PC-9 (cell line): ENCODE measurements around the gene TBC1D10B. TPM values are rescaled to one million over a fixed set of nuclear protein-coding genes. Genes with fewer than 3 reads are reported as not detected.

Experiments
- BruUV-seq: library from RNA; stranded (reverse); fragments of 400-500 nt; replicated peaks from 2 replicates; lab custom pipeline; 2021; lab: Mats Ljungman, UMichigan
- CTCF ChIA-PET: fragments of 300-600 bp; sonication (Branson Sonifier 250); formaldehyde crosslinking; loops from one replicate; lab custom pipeline; 2022; ENCODE audit warnings: antibody characterized with exemption; lab: Charles Lee
- POLR2A ChIA-PET: fragments of 300-600 bp; sonication (Branson Sonifier 250); formaldehyde crosslinking; loops from one replicate; lab custom pipeline; 2022; ENCODE audit warnings: antibody characterized with exemption; ENCODE audit not compliant: unreplicated experiment; lab: Charles Lee
- DNase-seq, 2 experiments: peaks; one replicate each; pipeline versions ENCODE4 v3.0.0 to v3.0.0-alpha.2; 2015 to 2022; ENCODE audit warnings: mixed read lengths in 1 of 2
- H2AFZ ChIP-seq: fragments of 200-600 bp; sonication (generic); 2 replicates; pipeline ENCODE4 v1.8.1; 2017; ENCODE audit warnings: antibody characterized with exemption
- H3F3A ChIP-seq: fragments of 200-600 bp; sonication (generic); 2 replicates; pipeline ENCODE4 v1.8.1; 2017; ENCODE audit warnings: antibody characterized with exemption, mild to moderate bottlenecking, low read depth; ENCODE audit not compliant: insufficient read depth
- H3K27ac ChIP-seq: fragments of 200-600 bp; sonication (generic); 2 replicates; pipeline ENCODE4 v1.6.1; 2016; ENCODE audit warnings: mixed run types
- H3K27me3 ChIP-seq: fragments of 200-600 bp; sonication (generic); 2 replicates; pipeline ENCODE4 v1.6.1; 2016; ENCODE audit warnings: low read depth, mixed run types; ENCODE audit not compliant: insufficient read depth
- H3K36me3 ChIP-seq: fragments of 200-600 bp; sonication (generic); 2 replicates; pipeline ENCODE4 v1.6.1; 2016; ENCODE audit warnings: low read depth, mixed run types
- H3K4me1 ChIP-seq: fragments of 200-600 bp; sonication (generic); replicated peaks from 2 replicates; pipeline ENCODE4 v1.6.1; 2016; ENCODE audit warnings: mixed run types; ENCODE audit not compliant: insufficient read depth
- H3K4me2 ChIP-seq: fragments of 200-600 bp; sonication (generic); 2 replicates; pipeline ENCODE4 v1.6.1; 2017; ENCODE audit warnings: mixed run types
- H3K4me3 ChIP-seq: fragments of 200-600 bp; sonication (generic); 2 replicates; pipeline ENCODE4 v1.6.1; 2016; ENCODE audit warnings: mixed run types
- H3K79me2 ChIP-seq: fragments of 200-600 bp; sonication (generic); 2 replicates; pipeline ENCODE4 v1.6.1; 2017; ENCODE audit warnings: low read depth, mixed run types
- H3K9me2 ChIP-seq: fragments of 200-600 bp; sonication (generic); 2 replicates; pipeline ENCODE4 v1.8.1; 2017; ENCODE audit warnings: mild to moderate bottlenecking; ENCODE audit not compliant: insufficient read depth
- H3K9me3 ChIP-seq: fragments of 200-600 bp; sonication (generic); 2 replicates; pipeline ENCODE4 v1.8.1; 2016; ENCODE audit warnings: low read depth; ENCODE audit not compliant: insufficient read depth
- H4K20me1 ChIP-seq: fragments of 200-600 bp; sonication (generic); 2 replicates; pipeline ENCODE4 v1.8.1; 2017; ENCODE audit not compliant: insufficient read depth
- EZH2 ChIP-seq: fragments of 200-600 bp; sonication (generic); IDR thresholded peaks from 2 replicates; pipeline ENCODE4 v1.8.0; 2017; ENCODE audit warnings: antibody characterized with exemption, low read depth
- intact Hi-C: fragments of 100-400 bp; cut with micrococcal nuclease; formaldehyde crosslinking; loops from one replicate; pipeline ENCODE4 v1.10.0; 2022; ENCODE audit not compliant: unreplicated experiment
- total RNA-seq: library from RNA; stranded (reverse); gene quantifications from 2 replicates; pipeline ENCODE4 v1.2.3, GENCODE V29; 2021
- TF ChIP-seq, protein P1 (sequence below): fragments of 200-600 bp; sonication (generic); conservative IDR thresholded peaks from 2 replicates; pipeline ENCODE4 v1.6.1; 2017; ENCODE audit warnings: mixed run types, antibody characterized with exemption, mild to moderate bottlenecking, moderate library complexity

Gene TBC1D10B
- total RNA-seq, 1 experiment from 2014 or later, result 85.0 TPM

DNA sequence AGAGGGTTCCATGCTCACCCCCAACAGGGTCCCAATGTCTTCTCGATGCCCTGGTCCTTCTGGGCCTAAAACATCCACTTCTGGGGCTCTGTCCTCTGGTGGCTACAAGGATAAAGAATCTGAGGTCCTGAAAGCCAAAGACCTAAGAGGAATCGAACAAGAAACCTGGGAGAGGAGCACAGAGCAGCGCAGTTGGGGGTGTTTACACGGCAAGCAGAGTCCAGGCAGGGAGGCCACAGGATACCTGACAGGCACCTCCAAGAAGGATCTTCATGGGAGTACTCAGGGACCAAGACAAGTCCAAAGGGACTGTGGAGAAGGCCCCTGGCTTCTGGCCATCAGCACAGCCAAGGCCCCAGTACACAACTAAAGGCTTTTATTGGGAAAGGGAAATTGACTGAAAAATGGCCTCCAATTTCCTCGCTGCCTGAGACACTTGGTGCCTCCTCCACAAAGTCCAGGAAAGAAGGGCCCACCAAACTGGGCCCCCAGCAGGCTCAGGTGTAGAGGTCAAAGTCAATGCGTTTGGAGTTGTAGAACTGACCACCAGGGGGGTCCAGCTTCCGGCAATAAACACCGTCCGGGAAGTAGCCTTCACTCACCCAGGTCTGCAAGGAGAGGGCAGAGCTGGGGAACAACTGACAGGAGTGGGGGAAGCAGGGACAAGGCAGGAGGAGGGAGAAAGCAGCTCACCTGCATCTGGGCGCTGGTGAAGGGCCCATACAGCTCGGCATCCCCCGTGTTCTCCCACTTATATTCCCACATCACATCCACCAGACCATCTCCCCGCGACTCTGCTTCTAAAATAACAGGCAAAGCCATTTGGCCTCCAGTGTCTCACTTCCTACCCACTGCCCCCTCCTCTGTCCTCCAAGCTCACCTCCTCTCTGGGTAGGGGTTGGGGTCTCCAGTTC lies 17.5 kb downstream of the TBC1D10B start:
- H3K4me2 ChIP-seq, result no peak overlapping the region
- BruUV-seq, result no TSS peak

DNA sequence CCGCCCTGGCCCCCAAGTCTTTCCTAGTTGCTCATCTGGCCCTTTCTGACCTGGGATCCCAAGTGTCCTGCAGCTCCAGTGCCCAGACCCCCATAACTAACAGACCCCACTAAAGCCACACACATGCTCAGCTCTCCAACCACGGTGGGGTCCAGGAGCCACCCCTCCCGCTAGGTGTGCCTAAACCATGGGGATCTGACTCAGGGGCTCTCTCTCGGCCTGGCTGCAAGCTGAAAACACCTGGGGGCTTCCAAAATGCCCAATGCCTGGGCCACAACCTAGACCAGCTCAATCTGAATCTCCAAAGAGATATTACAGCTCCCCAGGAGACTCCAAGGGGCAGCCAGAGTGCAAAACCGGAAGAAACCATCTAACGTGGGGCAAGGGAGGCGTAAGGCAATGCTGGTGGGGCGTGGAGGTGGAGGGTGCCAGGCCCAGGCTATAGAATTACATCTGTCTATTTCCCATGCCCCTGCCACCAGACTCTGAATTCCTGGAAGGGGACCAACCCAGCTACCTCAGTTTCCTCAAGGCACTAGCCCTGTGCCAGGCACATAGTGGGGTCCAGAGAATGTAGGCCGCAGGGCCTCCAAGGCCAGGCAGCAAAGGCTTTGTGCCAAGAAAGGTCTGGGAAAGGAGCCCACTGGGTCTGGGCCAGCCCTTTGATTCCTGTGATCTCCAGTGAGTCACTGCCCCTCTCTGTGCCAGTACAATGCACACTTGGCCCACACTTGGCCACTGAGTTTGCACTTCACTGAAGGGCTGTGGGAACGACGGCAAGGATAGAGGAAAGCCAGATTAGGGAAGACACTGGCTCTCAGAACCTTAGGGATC lies 18.5 kb downstream of the TBC1D10B start:
- DNase-seq, result no peak
- ChIA-PET POLR2A (interaction anchor here (0.6 kb wide), 1 partner anchor 259 kb away, joined by 15 read pairs; no protein-coding TSS in a partner anchor), CTCF (no interaction called here)
- H3K36me3 ChIP-seq, result peaks cover 13% of the 10 kb centered on the region; the same call in 1 of the 2 replicates
- intact Hi-C loops, result no loop called here
- H4K20me1 ChIP-seq, result peaks cover 6% of the 10 kb centered on the region
- H3K4me2 ChIP-seq, result no peak overlapping the region
- peaks cover 22% of the 10 kb centered on the region for H3K79me2 ChIP-seq
- H3K4me3 ChIP-seq, result no peak overlapping the region
- peaks cover 43% of the 10 kb centered on the region for H3F3A ChIP-seq
- no peak overlapping the region for H2AFZ ChIP-seq
- H3K27ac ChIP-seq, result no peak overlapping the region
- H3K9me2 ChIP-seq, result no peaks in the 10 kb centered on the region
- BruUV-seq, result no TSS peak
- TF ChIP-seq EZH2, result no peak
- TF ChIP-seq, protein P1, sequence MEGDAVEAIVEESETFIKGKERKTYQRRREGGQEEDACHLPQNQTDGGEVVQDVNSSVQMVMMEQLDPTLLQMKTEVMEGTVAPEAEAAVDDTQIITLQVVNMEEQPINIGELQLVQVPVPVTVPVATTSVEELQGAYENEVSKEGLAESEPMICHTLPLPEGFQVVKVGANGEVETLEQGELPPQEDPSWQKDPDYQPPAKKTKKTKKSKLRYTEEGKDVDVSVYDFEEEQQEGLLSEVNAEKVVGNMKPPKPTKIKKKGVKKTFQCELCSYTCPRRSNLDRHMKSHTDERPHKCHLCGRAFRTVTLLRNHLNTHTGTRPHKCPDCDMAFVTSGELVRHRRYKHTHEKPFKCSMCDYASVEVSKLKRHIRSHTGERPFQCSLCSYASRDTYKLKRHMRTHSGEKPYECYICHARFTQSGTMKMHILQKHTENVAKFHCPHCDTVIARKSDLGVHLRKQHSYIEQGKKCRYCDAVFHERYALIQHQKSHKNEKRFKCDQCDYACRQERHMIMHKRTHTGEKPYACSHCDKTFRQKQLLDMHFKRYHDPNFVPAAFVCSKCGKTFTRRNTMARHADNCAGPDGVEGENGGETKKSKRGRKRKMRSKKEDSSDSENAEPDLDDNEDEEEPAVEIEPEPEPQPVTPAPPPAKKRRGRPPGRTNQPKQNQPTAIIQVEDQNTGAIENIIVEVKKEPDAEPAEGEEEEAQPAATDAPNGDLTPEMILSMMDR, result no peak
- no peaks in the 10 kb centered on the region for H3K27me3 ChIP-seq
- no peaks in the 10 kb centered on the region for H3K9me3 ChIP-seq
- peaks cover 15% of the 10 kb centered on the region for H3K4me1 ChIP-seq

More for the DNA sequence above, 17.5 kb downstream of the TBC1D10B start:
- POLR2A ChIA-PET, result interaction anchor here (0.6 kb wide), 1 partner anchor 258 kb away, joined by 15 read pairs; no protein-coding TSS in a partner anchor
- H4K20me1 ChIP-seq, result peaks cover 6% of the 10 kb centered on the region
- H3K27me3 ChIP-seq, result no peaks in the 10 kb centered on the region
- H3F3A ChIP-seq, result peaks cover 49% of the 10 kb centered on the region
- H3K79me2 ChIP-seq, result peaks cover 22% of the 10 kb centered on the region
- no peak overlapping the region for H3K4me3 ChIP-seq
- peaks cover 13% of the 10 kb centered on the region; the same call in 1 of the 2 replicates for H3K36me3 ChIP-seq
- no peak overlapping the region for H2AFZ ChIP-seq
- no peak overlapping the region for H3K27ac ChIP-seq
- no peaks in the 10 kb centered on the region for H3K9me2 ChIP-seq
- TF ChIP-seq EZH2, result no peak
- TF ChIP-seq, protein P1, result no peak; the same call in 1 of the 2 replicates
- peaks cover 19% of the 10 kb centered on the region for H3K4me1 ChIP-seq
- intact Hi-C loops, result no loop called here
- H3K9me3 ChIP-seq, result no peaks in the 10 kb centered on the region
- CTCF ChIA-PET, result no interaction called here
- DNase-seq, result no peak

DNA sequence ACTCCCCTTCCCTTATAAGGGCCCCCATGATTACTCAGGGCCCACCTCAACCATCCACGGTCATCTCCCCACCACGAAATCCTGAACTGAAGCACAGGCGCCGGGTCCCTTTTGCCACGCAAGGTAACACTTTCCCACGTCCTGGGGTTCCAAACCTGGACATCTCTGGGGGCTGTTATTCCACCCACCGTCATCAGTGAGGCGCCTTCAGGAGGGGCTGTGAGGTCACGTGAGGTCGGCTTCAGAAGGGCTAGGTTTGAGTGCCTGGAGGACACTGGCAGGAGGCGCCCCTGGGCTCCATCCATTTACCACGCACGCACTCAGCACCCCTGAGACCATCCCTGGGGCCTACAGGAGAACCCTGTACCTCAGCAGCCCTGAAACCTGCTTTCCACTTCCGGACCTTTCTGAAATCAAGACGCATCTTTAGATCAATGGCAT lies 19.3 kb downstream of the TBC1D10B start:
- ChIA-PET POLR2A (no interaction called here), CTCF (no interaction called here)
- no peak overlapping the region for H3K4me3 ChIP-seq
- no peak for TF ChIP-seq EZH2
- TF ChIP-seq, protein P1, result no peak
- H2AFZ ChIP-seq, result no peak overlapping the region
- H3K27ac ChIP-seq, result no peak overlapping the region
- BruUV-seq, result no TSS peak
- H3K79me2 ChIP-seq, result peaks cover 22% of the 10 kb centered on the region
- intact Hi-C loops, result no loop called here
- H3K4me1 ChIP-seq, result peaks cover 7% of the 10 kb centered on the region
- peaks cover 6% of the 10 kb centered on the region for H4K20me1 ChIP-seq
- DNase-seq, result no peak
- no peaks in the 10 kb centered on the region for H3K9me2 ChIP-seq
- H3F3A ChIP-seq, result peaks cover 35% of the 10 kb centered on the region
- H3K27me3 ChIP-seq, result no peaks in the 10 kb centered on the region
- H3K4me2 ChIP-seq, result no peak overlapping the region
- H3K36me3 ChIP-seq, result peaks cover 13% of the 10 kb centered on the region; the same call in 1 of the 2 replicates
- H3K9me3 ChIP-seq, result no peaks in the 10 kb centered on the region
